ENCODE data around the gene LYAR. TPM values are rescaled to one million over a fixed set of nuclear protein-coding genes. Genes with fewer than 3 reads are reported as not detected.

Gene LYAR
- total and polyA plus RNA-seq, 2 of the 13 experiments (the other 11 are each of a cell fraction or from before 2014, with no cell fraction given) = 7.8 to 94.2 TPM

- TF ChIP-seq SMARCE1 (IDR thresholded peaks at IDR 0.05; ENCODE audit: borderline replicate concordance) (no peak), ZSCAN22 (CRISPR knock-in tag; IDR thresholded peaks at IDR 0.05) (no peak), SALL2 (CRISPR knock-in tag; IDR thresholded peaks at IDR 0.05) (peak; percentile 46; the same call in 1 of the 2 replicates), GFI1 (CRISPR knock-in tag; IDR thresholded peaks at IDR 0.05; ENCODE audit: borderline replicate concordance) (0 out of 2 replicates have a peak, but pooled peaks have one; percentile 23), NR0B2 (CRISPR knock-in tag; IDR thresholded peaks at IDR 0.05) (peak; percentile 85), POLR2A (IDR thresholded peaks at IDR 0.05; ENCODE audit: insufficient read depth in 1 of 2, low read depth in 2 of 2, low read length in 2 of 2) (peak; percentile 89 to 92), CBX5 (CRISPR knock-in tag; IDR thresholded peaks at IDR 0.05; ENCODE audit: borderline replicate concordance) (no peak), HMGA1 (CRISPR knock-in tag; conservative IDR thresholded peaks at IDR 0.05) (no peak), ZNF674 (CRISPR knock-in tag; IDR thresholded peaks at IDR 0.05; ENCODE audit: low read depth) (no peak), KLF15 (CRISPR knock-in tag; IDR thresholded peaks at IDR 0.05; ENCODE audit: borderline replicate concordance) (no peak; the same call in 1 of the 2 replicates), HCFC1 (IDR thresholded peaks at IDR 0.05; ENCODE audit: low read depth, low read length) (peak; percentile 62), GATA4 (IDR thresholded peaks at IDR 0.05; ENCODE audit: borderline replicate concordance, low read depth) (0 out of 2 replicates have a peak, but pooled peaks have one; percentile 55), CREB3 (CRISPR knock-in tag; IDR thresholded peaks at IDR 0.05) (no peak), SRSF1 (optimal IDR thresholded peaks at IDR 0.05; ENCODE audit: low read depth, low read length) (peak; percentile 93), NR2F6 (IDR thresholded peaks at IDR 0.05) (no peak), NR2F6 (CRISPR knock-in tag; IDR thresholded peaks at IDR 0.05) (no peak), ATF5 (CRISPR knock-in tag; IDR thresholded peaks at IDR 0.05; ENCODE audit: low read depth) (0 out of 2 replicates have a peak, but pooled peaks have one; percentile 61), NFKB2 (CRISPR knock-in tag; IDR thresholded peaks at IDR 0.05; ENCODE audit: borderline replicate concordance) (peak; percentile 75; the same call in 1 of the 2 replicates)
Measured at GRCh38 chr4:4248029-4248884, 41.7 kb downstream of the LYAR start, which contains the start of gene TMEM128 (continued).

Measured in HepG2 (cell line).